A204.1 (cell line): ENCODE results near the gene AK1.

Experiments used
- FAIRE-seq: peaks from 2 replicates; lab custom pipeline; 2012; peaks lifted over from hg19 to GRCh38; lab: Jason Lieb, UNC

The AK1 gene

GRCh38 chr9:127877566-127877998, at the start of gene AK1:
Gene AK1 (minus strand): TSS chr9:127877675. CDS start chr9:127874617, 3,058 bp downstream.
- no peak for FAIRE-seq

GRCh38 chr9:127926906-127927200, 49.4 kb upstream of the AK1 start:
- no peak for FAIRE-seq

- no peak for FAIRE-seq
Observed at GRCh38 chr9:127925959-127926905, 48.8 kb upstream of the AK1 start.

GRCh38 chr9:127924736-127925444, 47.4 kb upstream of the AK1 start:
- no peak for FAIRE-seq

- no peak for FAIRE-seq
Observed at GRCh38 chr9:127923771-127924170, 46.3 kb upstream of the AK1 start.

- FAIRE-seq: no peak
Observed at GRCh38 chr9:127923046-127923445, 45.6 kb upstream of the AK1 start.

- FAIRE-seq: no peak
Observed at GRCh38 chr9:127921557-127922120, 44.2 kb upstream of the AK1 start.

- no peak for FAIRE-seq
Observed at GRCh38 chr9:127920794-127921193, 43.3 kb upstream of the AK1 start.

GRCh38 chr9:127919253-127919815, 41.9 kb upstream of the AK1 start:
- peak; percentile 9 for FAIRE-seq

GRCh38 chr9:127918183-127919107, 41.0 kb upstream of the AK1 start:
- no peak for FAIRE-seq

GRCh38 chr9:127917603-127918002, 40.1 kb upstream of the AK1 start:
- FAIRE-seq: no peak

- FAIRE-seq: no peak
Observed at GRCh38 chr9:127916720-127917581, 39.5 kb upstream of the AK1 start, which contains the start of gene ST6GALNAC4. Gene ST6GALNAC4 (minus strand): TSS chr9:127917041. CDS start chr9:127916419, 622 bp downstream.

- no peak for FAIRE-seq
Observed at GRCh38 chr9:127915801-127916719, 38.6 kb upstream of the AK1 start.

GRCh38 chr9:127915325-127915752, 37.9 kb upstream of the AK1 start:
- no peak for FAIRE-seq

- no peak for FAIRE-seq
Observed at GRCh38 chr9:127913682-127914081, 36.2 kb upstream of the AK1 start.

- no peak for FAIRE-seq
Observed at GRCh38 chr9:127912882-127913281, 35.4 kb upstream of the AK1 start.

- FAIRE-seq: no peak
Observed at GRCh38 chr9:127912296-127912695, 34.8 kb upstream of the AK1 start.

GRCh38 chr9:127910613-127911205, 33.2 kb upstream of the AK1 start:
- FAIRE-seq: no peak

GRCh38 chr9:127909839-127910273, 32.4 kb upstream of the AK1 start:
- no peak for FAIRE-seq
